Spleen (tissue), 7 donors: Measurements from ENCODE around the gene ZNRF4.

ENCODE experiments used
- POLR2AphosphoS5 ChIP-seq, 3 donors: sonication (generic); formaldehyde crosslinking; IDR thresholded peaks; one replicate each; pipeline ENCODE4 v1.5.1; 2017; ENCODE audit warnings: antibody characterized with exemption in 3 of 3
- TF ChIP-seq, protein P1 (sequence below), 11 experiments: fragments of 200-600 bp in 7 of 11; fragments of 450-650 bp in 4 of 11; sonication (generic) in 4 of 11; IDR thresholded peaks in 8 of 11; conservative IDR thresholded peaks in 3 of 11; 1 replicate in 7 of 11; 2 replicates in 4 of 11; pipeline versions ENCODE4 v1.4.0 to v1.8.0; 2016 to 2021; ENCODE audit warnings: antibody characterized with exemption in 11 of 11, inconsistent platforms in 4 of 11, mild to moderate bottlenecking in 1 of 11
- donor health status: DM: no; HTN: no; CAD: no; lungs with moderate emphysema.
- donor health status: DM: no; HTN: no; CAD: no.
- donor health status: DM: no; HTN: no; CAD: no.

GRCh38 chr19:5436948-5437306, 18.3 kb upstream of the ZNRF4 start:
- TF ChIP-seq POLR2AphosphoS5 (IDR thresholded peaks at IDR 0.05): no peak
- TF ChIP-seq, protein P1, sequence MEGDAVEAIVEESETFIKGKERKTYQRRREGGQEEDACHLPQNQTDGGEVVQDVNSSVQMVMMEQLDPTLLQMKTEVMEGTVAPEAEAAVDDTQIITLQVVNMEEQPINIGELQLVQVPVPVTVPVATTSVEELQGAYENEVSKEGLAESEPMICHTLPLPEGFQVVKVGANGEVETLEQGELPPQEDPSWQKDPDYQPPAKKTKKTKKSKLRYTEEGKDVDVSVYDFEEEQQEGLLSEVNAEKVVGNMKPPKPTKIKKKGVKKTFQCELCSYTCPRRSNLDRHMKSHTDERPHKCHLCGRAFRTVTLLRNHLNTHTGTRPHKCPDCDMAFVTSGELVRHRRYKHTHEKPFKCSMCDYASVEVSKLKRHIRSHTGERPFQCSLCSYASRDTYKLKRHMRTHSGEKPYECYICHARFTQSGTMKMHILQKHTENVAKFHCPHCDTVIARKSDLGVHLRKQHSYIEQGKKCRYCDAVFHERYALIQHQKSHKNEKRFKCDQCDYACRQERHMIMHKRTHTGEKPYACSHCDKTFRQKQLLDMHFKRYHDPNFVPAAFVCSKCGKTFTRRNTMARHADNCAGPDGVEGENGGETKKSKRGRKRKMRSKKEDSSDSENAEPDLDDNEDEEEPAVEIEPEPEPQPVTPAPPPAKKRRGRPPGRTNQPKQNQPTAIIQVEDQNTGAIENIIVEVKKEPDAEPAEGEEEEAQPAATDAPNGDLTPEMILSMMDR (IDR thresholded peaks at IDR 0.05 in 8 of 11, conservative IDR thresholded peaks at IDR 0.05 in 3 of 11): no peak
